WERI-Rb-1 (cell line): Measurements from ENCODE around the gene ZNF439.
"Not testable (repeated sequence)": the region's sequence is repeated elsewhere in the genome, so short reads cannot be mapped to it uniquely, and the experiment has no call there.

ENCODE experiments used
- DNase-seq: peaks from one replicate; pipeline ENCODE4 v3.0.0-alpha.2; 2020
- H3K27ac ChIP-seq: fragments of 250-450 bp; sonication (Bioruptor Pico); 2 replicates; pipeline ENCODE4 v1.5.1; 2020; ENCODE audit warnings: mild to moderate bottlenecking, moderate library complexity
- H3K27me3 ChIP-seq: fragments of 250-450 bp; sonication (Bioruptor Pico); 2 replicates; pipeline ENCODE4 v1.5.1; 2021; ENCODE audit warnings: mild to moderate bottlenecking, low read depth, moderate library complexity; ENCODE audit not compliant: insufficient read depth, severe bottlenecking
- H3K36me3 ChIP-seq: fragments of 250-450 bp; sonication (Bioruptor Pico); 2 replicates; pipeline ENCODE4 v1.5.1; 2020; ENCODE audit warnings: mild to moderate bottlenecking, moderate library complexity
- H3K4me3 ChIP-seq: 2 replicates; pipeline ENCODE4 v1.5.1; 2011; ENCODE audit warnings: low read depth, mild to moderate bottlenecking, control low read depth, low read length
- H3K9me3 ChIP-seq: fragments of 250-450 bp; sonication (Bioruptor Pico); 2 replicates; pipeline ENCODE4 v1.5.1; 2021; ENCODE audit warnings: mild to moderate bottlenecking, moderate library complexity; ENCODE audit not compliant: severe bottlenecking
- TF ChIP-seq, protein P1 (sequence below): IDR thresholded peaks from 2 replicates; pipeline ENCODE4 v1.5.1; 2011; ENCODE audit warnings: low read depth, mild to moderate bottlenecking, control low read depth, inconsistent platforms, low read length

ZNF439 gene

DNA sequence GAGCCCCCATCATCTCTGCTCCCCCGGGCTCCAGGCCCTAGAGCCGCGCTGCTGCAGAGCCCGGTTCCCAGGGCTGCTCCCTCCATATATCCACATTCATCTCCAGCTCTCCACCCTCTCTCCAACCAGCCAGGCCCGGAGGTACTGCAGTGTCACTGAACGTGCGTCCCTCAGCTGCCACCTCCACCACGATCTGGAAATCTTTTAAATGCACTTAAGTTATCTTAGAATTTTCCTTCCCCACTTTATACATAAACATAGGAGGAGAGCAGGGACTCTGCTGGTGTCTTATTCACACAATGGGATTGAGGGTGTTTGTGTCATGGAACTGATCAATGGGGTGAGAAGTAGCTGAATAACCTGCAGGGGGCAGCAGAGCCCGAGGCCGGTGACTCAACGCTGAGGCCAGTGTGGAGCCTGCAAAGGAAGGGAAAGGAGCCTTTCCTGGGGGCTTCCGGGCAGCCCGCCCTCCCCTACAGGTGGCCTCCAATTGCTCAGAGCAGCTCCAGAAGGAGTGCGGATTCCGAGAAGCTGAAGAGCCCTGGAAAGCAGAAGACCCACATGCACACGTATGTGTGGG is 31.3 kb downstream of the ZNF439 start:
- H3K9me3 ChIP-seq, H3K4me3 ChIP-seq, H3K27ac ChIP-seq, H3K36me3 ChIP-seq, H3K27me3 ChIP-seq: not testable (repeated sequence)
- TF ChIP-seq, protein P1, sequence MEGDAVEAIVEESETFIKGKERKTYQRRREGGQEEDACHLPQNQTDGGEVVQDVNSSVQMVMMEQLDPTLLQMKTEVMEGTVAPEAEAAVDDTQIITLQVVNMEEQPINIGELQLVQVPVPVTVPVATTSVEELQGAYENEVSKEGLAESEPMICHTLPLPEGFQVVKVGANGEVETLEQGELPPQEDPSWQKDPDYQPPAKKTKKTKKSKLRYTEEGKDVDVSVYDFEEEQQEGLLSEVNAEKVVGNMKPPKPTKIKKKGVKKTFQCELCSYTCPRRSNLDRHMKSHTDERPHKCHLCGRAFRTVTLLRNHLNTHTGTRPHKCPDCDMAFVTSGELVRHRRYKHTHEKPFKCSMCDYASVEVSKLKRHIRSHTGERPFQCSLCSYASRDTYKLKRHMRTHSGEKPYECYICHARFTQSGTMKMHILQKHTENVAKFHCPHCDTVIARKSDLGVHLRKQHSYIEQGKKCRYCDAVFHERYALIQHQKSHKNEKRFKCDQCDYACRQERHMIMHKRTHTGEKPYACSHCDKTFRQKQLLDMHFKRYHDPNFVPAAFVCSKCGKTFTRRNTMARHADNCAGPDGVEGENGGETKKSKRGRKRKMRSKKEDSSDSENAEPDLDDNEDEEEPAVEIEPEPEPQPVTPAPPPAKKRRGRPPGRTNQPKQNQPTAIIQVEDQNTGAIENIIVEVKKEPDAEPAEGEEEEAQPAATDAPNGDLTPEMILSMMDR = peak; percentile 49
- DNase-seq = peak; percentile 58

DNA sequence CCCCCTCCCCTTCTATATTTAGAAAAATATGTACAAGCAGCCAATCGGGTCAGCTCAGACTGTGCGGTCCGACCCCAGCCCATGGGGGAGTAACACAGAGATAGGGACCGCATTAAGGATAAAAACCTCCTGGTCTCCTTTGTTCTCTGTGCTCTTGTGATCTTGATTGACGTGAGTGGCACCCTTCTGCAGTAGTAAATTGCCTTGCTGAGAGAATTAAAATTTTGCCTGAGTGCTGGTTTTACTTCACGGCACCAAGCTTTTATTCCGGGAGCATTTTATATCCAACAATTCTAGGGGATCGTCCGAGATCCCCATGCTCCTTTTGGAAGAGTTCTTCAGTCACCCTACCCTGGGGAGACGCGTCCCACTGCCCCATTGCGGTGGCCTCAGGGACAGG is 32.1 kb downstream of the ZNF439 start:
- Histone ChIP-seq H3K4me3 (no peak overlapping the region), H3K27ac (no peak overlapping the region), H3K9me3 (peaks cover 5% of the 10 kb centered on the region), H3K27me3 (no peaks in the 10 kb centered on the region), H3K36me3 (no peaks in the 10 kb centered on the region)
- TF ChIP-seq, protein P1 = no peak
- DNase-seq = no peak

DNA sequence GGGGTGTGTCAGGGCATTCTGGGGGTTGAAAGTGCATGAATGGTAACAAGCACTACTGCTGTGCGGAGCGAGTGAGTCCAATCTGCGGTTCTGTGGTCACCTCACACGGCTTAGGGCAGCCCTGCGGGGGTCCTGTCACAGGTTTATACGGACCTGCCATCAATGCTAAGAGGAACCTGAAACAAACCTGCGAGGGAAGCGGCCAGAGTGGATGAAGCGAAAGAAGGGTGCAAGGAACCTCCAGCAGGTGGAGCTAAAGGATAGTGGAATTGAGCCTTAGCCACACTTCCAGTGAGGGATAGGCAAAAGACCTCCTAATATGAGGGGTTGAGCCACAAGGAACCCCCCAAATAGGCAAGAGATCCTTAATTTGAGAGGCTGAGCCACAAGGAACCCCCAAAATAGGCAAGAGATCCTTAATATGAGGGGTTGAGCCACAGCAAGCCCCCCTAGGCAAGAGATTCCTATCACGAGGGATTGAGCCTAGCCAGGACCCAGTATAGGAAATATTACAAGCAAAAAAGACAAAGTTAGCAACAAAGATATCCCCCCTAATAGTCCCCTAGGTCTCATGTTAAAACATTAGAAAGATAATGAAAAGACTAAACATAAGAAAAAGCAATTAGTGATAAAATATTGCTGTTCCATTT is 32.8 kb downstream of the ZNF439 start:
- peaks cover 5% of the 10 kb centered on the region for H3K9me3 ChIP-seq
- TF ChIP-seq, protein P1 = peak; percentile 84

DNA sequence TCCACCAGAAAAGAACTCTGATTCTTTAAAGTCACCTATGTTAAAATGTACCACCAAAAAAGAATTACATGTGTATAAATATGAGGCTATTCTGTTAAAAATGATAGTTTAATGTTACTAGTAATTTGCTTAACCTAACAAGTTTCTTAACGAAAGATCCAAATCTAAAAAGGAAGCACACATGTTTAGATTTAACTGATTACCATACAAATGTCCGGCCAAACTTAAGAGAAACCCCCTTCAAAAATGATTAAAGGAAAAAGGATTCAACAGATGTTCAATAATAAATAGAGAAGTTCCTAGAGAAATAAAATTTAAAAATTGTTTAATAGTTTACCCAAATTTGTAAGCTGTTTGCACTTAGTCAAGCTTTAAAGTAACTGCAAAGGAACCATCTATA is 34.1 kb downstream of the ZNF439 start:
- Histone ChIP-seq H3K36me3 (no peaks in the 10 kb centered on the region), H3K9me3 (peaks cover 5% of the 10 kb centered on the region), H3K27me3 (no peaks in the 10 kb centered on the region), H3K4me3 (peak overlapping the region; percentile 13), H3K27ac (peak overlapping the region; percentile 58)
- no peak for DNase-seq
- TF ChIP-seq, protein P1 = no peak

More for the DNA sequence above, 32.8 kb downstream of the ZNF439 start:
- H3K27ac ChIP-seq = peak overlapping the region; percentile 58
- DNase-seq = peak; percentile 72
- no peak overlapping the region for H3K4me3 ChIP-seq
- H3K27me3 ChIP-seq = no peaks in the 10 kb centered on the region
- H3K36me3 ChIP-seq = no peaks in the 10 kb centered on the region

DNA sequence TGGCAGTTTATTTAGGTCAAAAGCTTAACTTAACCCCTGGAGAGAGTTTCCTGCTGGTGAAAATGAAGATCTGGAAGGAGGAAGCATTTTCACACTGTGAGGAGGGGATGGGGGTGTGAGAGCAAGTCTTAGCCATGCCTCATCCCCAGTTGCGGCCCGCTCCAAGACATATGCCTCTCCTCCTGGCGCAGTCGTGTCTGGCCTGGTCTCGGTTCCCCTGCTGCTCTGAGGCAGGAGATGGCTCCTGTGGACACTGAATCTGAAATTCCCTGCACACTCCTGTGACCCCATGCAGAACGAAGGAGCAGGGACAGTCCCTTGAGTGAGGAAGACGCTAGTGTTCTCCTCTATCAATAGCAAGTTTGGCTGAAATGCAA is 38.7 kb downstream of the ZNF439 start:
- no peaks in the 10 kb centered on the region for H3K27me3 ChIP-seq
- H3K9me3 ChIP-seq = peaks cover 5% of the 10 kb centered on the region
- peak overlapping the region; percentile 85 for H3K4me3 ChIP-seq
- TF ChIP-seq, protein P1 = no peak
- DNase-seq = peak; percentile 51
- H3K36me3 ChIP-seq = peaks cover 2% of the 10 kb centered on the region; the same call in 1 of the 2 replicates
- peak overlapping the region; percentile 90 for H3K27ac ChIP-seq
